Measurements from ENCODE around the gene FGF23.

Gene FGF23

GRCh38 chr12:4388662-4389061 lies 9.2 kb upstream of the FGF23 start:
- no peak for TF ChIP-seq CTCF (IDR thresholded peaks at IDR 0.05; ENCODE audit: extremely low read depth, insufficient read depth, missing control alignments)
- DNase-seq (ENCODE audit: low spot score): no peak
- in situ Hi-C loops (cut with MboI; ENCODE audit: low pct_unique_long_range_greater_than_20kb, low sequenced_read_pairs, unreplicated experiment): no loop called here

- DNase-seq (ENCODE audit: low spot score): no peak
- TF ChIP-seq CTCF (IDR thresholded peaks at IDR 0.05; ENCODE audit: extremely low read depth, insufficient read depth, missing control alignments): no peak
Measured at GRCh38 chr12:4388032-4388431, 8.5 kb upstream of the FGF23 start.

GRCh38 chr12:4387607-4388006 lies 8.1 kb upstream of the FGF23 start:
- no peak for TF ChIP-seq CTCF (IDR thresholded peaks at IDR 0.05; ENCODE audit: extremely low read depth, insufficient read depth, missing control alignments)
- in situ Hi-C loops (cut with MboI; ENCODE audit: low pct_unique_long_range_greater_than_20kb, low sequenced_read_pairs, unreplicated experiment): no loop called here
- no peak for DNase-seq (ENCODE audit: low spot score)

More at GRCh38 chr12:4388032-4388431, 8.5 kb upstream of the FGF23 start:
- in situ Hi-C loops (cut with MboI; ENCODE audit: low pct_unique_long_range_greater_than_20kb, low sequenced_read_pairs, unreplicated experiment): no loop called here

GRCh38 chr12:4386801-4387200 lies 7.3 kb upstream of the FGF23 start:
- DNase-seq (ENCODE audit: low spot score): no peak
- in situ Hi-C loops (cut with MboI; ENCODE audit: low pct_unique_long_range_greater_than_20kb, low sequenced_read_pairs, unreplicated experiment): no loop called here
- TF ChIP-seq CTCF (IDR thresholded peaks at IDR 0.05; ENCODE audit: extremely low read depth, insufficient read depth, missing control alignments): no peak

- in situ Hi-C loops (cut with MboI; ENCODE audit: low pct_unique_long_range_greater_than_20kb, low sequenced_read_pairs, unreplicated experiment): no loop called here
- peak; percentile 38 for TF ChIP-seq CTCF (IDR thresholded peaks at IDR 0.05; ENCODE audit: extremely low read depth, insufficient read depth, missing control alignments)
- no peak for DNase-seq (ENCODE audit: low spot score)
Measured at GRCh38 chr12:4383304-4383865, 3.9 kb upstream of the FGF23 start.

- no peak for TF ChIP-seq CTCF (IDR thresholded peaks at IDR 0.05; ENCODE audit: extremely low read depth, insufficient read depth, missing control alignments)
- in situ Hi-C loops (cut with MboI; ENCODE audit: low pct_unique_long_range_greater_than_20kb, low sequenced_read_pairs, unreplicated experiment): no loop called here
- no peak for DNase-seq (ENCODE audit: low spot score)
Measured at GRCh38 chr12:4380332-4380731, 820 bp upstream of the FGF23 start.

- no peak for DNase-seq (ENCODE audit: low spot score)
- TF ChIP-seq CTCF (IDR thresholded peaks at IDR 0.05; ENCODE audit: extremely low read depth, insufficient read depth, missing control alignments): no peak
- in situ Hi-C loops (cut with MboI; ENCODE audit: low pct_unique_long_range_greater_than_20kb, low sequenced_read_pairs, unreplicated experiment): no loop called here
Measured at GRCh38 chr12:4378772-4379171, 740 bp downstream of the FGF23 start.
